Panc1 (cell line): ENCODE measurements around the gene TGFB3. TPM values are rescaled to one million over a fixed set of nuclear protein-coding genes. Genes with fewer than 3 reads are reported as not detected.
"Not testable (repeated sequence)": the region's sequence is repeated elsewhere in the genome, so short reads cannot be mapped to it uniquely, and the experiment has no call there.

Experiments
- ATAC-seq: fragments of 200-7000 bp; cut with Tn5 transposase; 2 replicates; pipeline ENCODE4 v1.9.1; 2020; ENCODE audit warnings: mild to moderate bottlenecking, moderate library complexity
- BruUV-seq: library from RNA; stranded (reverse); fragments of 400-500 nt; replicated peaks from 2 replicates; lab custom pipeline; 2021; lab: Mats Ljungman, UMichigan
- CTCF ChIA-PET: fragments of 300-600 bp; sonication (Branson Sonifier 250); formaldehyde crosslinking; loops from one replicate; lab custom pipeline; 2022; ENCODE audit warnings: antibody characterized with exemption; lab: Charles Lee
- POLR2A ChIA-PET: fragments of 300-600 bp; sonication (Branson Sonifier 250); formaldehyde crosslinking; loops from one replicate; lab custom pipeline; 2022; ENCODE audit warnings: antibody characterized with exemption; lab: Charles Lee
- DNase-seq: peaks from one replicate; pipeline ENCODE4 v3.0.0-alpha.2; 2010; ENCODE audit warnings: low read depth, low spot score
- H3K27ac ChIP-seq: 2 replicates; pipeline ENCODE4 v1.5.1; 2011; ENCODE audit warnings: mild to moderate bottlenecking, low read length, inconsistent platforms
- H3K27me3 ChIP-seq: fragments of 200-500 bp; sonication (Bioruptor generic); 2 replicates; pipeline ENCODE4 v1.6.0; 2014; ENCODE audit warnings: low read length, inconsistent platforms; ENCODE audit not compliant: control insufficient read depth, insufficient read depth
- H3K36me3 ChIP-seq: fragments of 200-500 bp; sonication (Bioruptor generic); 2 replicates; pipeline ENCODE4 v1.5.1; 2014; ENCODE audit warnings: inconsistent platforms, mild to moderate bottlenecking, low read length, moderate library complexity; ENCODE audit not compliant: control insufficient read depth, insufficient read depth
- H3K4me1 ChIP-seq: 2 replicates; pipeline ENCODE4 v1.5.1; 2011; ENCODE audit warnings: inconsistent platforms, mild to moderate bottlenecking, low read length, moderate library complexity; ENCODE audit not compliant: control insufficient read depth, insufficient read depth
- H3K4me3 ChIP-seq, 2 experiments: 2 replicates each; pipeline ENCODE4 v1.5.1; 2011 to 2012; ENCODE audit warnings: low read depth in 2 of 2, low read length in 2 of 2, mild to moderate bottlenecking in 2 of 2, inconsistent platforms in 1 of 2, moderate library complexity in 1 of 2
- H3K9me3 ChIP-seq: fragments of 200-500 bp; sonication (Bioruptor generic); 2 replicates; pipeline ENCODE4 v1.5.1; 2014; ENCODE audit warnings: low read depth, mild to moderate bottlenecking, inconsistent platforms, low read length, moderate library complexity; ENCODE audit not compliant: control insufficient read depth, insufficient read depth
- POLR2AphosphoS5 ChIP-seq: IDR thresholded peaks from 2 replicates; pipeline ENCODE4 v1.6.1; 2012; ENCODE audit warnings: mild to moderate bottlenecking, low read depth, low read length, moderate library complexity
- REST ChIP-seq, 2 experiments: IDR thresholded peaks; 2 replicates each; pipeline ENCODE4 v1.6.1; 2011 to 2012; ENCODE audit warnings: low read depth in 2 of 2, control low read depth in 1 of 2, low read length in 1 of 2, mild to moderate bottlenecking in 1 of 2, moderate library complexity in 1 of 2; ENCODE audit not compliant: insufficient read depth in 1 of 2
- SIN3A ChIP-seq: IDR thresholded peaks from 2 replicates; pipeline ENCODE4 v1.6.1; 2012; ENCODE audit warnings: low read depth, mild to moderate bottlenecking, low read length, moderate library complexity, borderline replicate concordance; ENCODE audit not compliant: insufficient read depth
- TCF7L2 ChIP-seq: IDR thresholded peaks from 2 replicates; pipeline ENCODE4 v1.6.1; 2011; ENCODE audit warnings: mild to moderate bottlenecking, low read depth, low read length, inconsistent platforms
- in situ Hi-C: cut with HindIII; loops from 2 replicates; pipeline ENCODE4 v1.10.0; 2016; ENCODE audit warnings: low sequenced_read_pairs, low pct_unique_long_range_greater_than_20kb
- intact Hi-C: fragments of 100-400 bp; cut with micrococcal nuclease; formaldehyde crosslinking; loops from one replicate; pipeline ENCODE4 v1.10.0; 2022; ENCODE audit not compliant: unreplicated experiment
- total RNA-seq: library from RNA; stranded (reverse); gene quantifications from one replicate; pipeline ENCODE4 v1.2.1, GENCODE V29; 2021; ENCODE audit not compliant: unreplicated experiment
- TF ChIP-seq, protein P1 (sequence below): fragments of 450-650 bp; IDR thresholded peaks from 2 replicates; pipeline ENCODE4 v1.5.1; 2017; ENCODE audit warnings: mild to moderate bottlenecking

Gene TGFB3
- total RNA-seq, 1 experiment from 2014 or later: 9.6 TPM

DNA sequence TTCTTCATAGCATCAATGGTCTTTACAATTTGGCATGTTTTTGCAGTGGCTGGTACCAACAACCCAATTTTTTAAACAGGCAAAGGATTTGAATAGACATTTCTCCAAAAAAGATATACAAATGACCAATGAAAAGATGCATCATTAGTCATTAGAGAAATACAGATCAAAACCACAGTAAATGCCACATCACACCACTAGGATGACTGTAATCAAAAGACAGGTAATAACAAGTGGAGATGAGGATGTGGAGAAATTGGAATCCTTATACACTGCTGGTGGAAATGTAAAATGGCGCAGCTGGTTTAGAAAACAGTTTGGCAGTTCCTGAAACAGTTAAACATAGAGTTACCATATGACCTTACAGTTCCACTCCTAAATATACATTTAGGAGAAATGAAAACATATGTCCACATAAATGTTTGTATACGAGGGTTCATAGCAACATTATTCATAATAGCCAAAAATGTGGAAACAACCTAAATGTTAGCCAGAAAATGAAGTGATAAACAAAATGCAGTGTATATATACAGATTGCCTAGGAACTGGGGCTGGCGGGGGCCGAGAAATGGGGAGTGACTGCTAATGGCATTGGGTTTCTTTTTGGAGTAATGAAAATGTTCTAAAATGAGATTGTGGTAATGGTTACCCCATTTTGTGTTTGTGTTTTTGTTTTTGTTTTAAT is 55.2 kb downstream of the TGFB3 start:
- Histone ChIP-seq H3K27ac (no peak overlapping the region), H3K36me3 (no peaks in the 10 kb centered on the region), H3K9me3 (no peaks in the 10 kb centered on the region), H3K4me3 (no peak overlapping the region), H3K27me3 (no peaks in the 10 kb centered on the region), H3K4me1 (no peaks in the 10 kb centered on the region)
- no TSS peak for BruUV-seq
- no peak for ATAC-seq
- intact Hi-C loops (no loop called here), in situ Hi-C loops (no loop called here)
- ChIA-PET CTCF (no interaction called here), POLR2A (no interaction called here)
- DNase-seq: no peak
- TF ChIP-seq, protein P1, sequence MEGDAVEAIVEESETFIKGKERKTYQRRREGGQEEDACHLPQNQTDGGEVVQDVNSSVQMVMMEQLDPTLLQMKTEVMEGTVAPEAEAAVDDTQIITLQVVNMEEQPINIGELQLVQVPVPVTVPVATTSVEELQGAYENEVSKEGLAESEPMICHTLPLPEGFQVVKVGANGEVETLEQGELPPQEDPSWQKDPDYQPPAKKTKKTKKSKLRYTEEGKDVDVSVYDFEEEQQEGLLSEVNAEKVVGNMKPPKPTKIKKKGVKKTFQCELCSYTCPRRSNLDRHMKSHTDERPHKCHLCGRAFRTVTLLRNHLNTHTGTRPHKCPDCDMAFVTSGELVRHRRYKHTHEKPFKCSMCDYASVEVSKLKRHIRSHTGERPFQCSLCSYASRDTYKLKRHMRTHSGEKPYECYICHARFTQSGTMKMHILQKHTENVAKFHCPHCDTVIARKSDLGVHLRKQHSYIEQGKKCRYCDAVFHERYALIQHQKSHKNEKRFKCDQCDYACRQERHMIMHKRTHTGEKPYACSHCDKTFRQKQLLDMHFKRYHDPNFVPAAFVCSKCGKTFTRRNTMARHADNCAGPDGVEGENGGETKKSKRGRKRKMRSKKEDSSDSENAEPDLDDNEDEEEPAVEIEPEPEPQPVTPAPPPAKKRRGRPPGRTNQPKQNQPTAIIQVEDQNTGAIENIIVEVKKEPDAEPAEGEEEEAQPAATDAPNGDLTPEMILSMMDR: no peak
- TF ChIP-seq TCF7L2 (no peak), SIN3A (no peak), REST (IDR thresholded peaks at IDR 0.05; ENCODE audit: insufficient read depth in 1 of 2, low read depth in 2 of 2, low read length in 1 of 2) (no peak), POLR2AphosphoS5 (no peak)

- intact Hi-C loops, H3K36me3 ChIP-seq, in situ Hi-C loops, H3K4me3 ChIP-seq, H3K27ac ChIP-seq, H3K4me1 ChIP-seq, CTCF ChIA-PET, BruUV-seq, POLR2A ChIA-PET, DNase-seq, ATAC-seq, H3K9me3 ChIP-seq, H3K27me3 ChIP-seq: not testable (repeated sequence)
These were observed 56.5 kb downstream of the TGFB3 start for GRCh38 chr14:75925141-75925840.

DNA sequence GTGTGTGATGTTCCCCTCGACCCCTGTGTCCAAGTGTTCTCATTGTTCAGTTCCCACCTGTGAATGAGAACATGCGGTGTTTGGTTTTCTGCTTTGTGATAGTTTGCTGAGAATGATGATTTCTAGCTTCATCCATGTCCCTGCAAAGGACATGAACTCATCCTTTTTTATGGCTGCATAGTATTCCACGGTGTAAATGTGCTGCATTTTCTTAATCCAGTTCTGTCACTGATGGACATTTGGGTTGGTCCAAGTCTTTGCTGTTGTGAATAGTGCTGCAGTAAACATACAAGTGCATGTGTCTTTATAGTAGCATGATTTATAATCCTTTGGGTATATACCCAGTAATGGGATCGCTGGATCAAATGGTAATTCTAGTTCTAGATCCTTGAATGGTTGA is 61.4 kb downstream of the TGFB3 start:
- H3K27ac ChIP-seq, H3K9me3 ChIP-seq, intact Hi-C loops, ATAC-seq, in situ Hi-C loops, DNase-seq, H3K4me1 ChIP-seq, H3K27me3 ChIP-seq, H3K36me3 ChIP-seq, BruUV-seq, H3K4me3 ChIP-seq, CTCF ChIA-PET, POLR2A ChIA-PET: not testable (repeated sequence)
